ENCODE measurements around the gene EPB41. TPM values are rescaled to one million over a fixed set of nuclear protein-coding genes. Genes with fewer than 3 reads are reported as not detected.

EPB41 gene
- total and polyA plus RNA-seq, 2 of the 8 experiments (the other 6 are each of a cell fraction or from before 2014, with no cell fraction given), result 36.7 to 109 TPM

DNA sequence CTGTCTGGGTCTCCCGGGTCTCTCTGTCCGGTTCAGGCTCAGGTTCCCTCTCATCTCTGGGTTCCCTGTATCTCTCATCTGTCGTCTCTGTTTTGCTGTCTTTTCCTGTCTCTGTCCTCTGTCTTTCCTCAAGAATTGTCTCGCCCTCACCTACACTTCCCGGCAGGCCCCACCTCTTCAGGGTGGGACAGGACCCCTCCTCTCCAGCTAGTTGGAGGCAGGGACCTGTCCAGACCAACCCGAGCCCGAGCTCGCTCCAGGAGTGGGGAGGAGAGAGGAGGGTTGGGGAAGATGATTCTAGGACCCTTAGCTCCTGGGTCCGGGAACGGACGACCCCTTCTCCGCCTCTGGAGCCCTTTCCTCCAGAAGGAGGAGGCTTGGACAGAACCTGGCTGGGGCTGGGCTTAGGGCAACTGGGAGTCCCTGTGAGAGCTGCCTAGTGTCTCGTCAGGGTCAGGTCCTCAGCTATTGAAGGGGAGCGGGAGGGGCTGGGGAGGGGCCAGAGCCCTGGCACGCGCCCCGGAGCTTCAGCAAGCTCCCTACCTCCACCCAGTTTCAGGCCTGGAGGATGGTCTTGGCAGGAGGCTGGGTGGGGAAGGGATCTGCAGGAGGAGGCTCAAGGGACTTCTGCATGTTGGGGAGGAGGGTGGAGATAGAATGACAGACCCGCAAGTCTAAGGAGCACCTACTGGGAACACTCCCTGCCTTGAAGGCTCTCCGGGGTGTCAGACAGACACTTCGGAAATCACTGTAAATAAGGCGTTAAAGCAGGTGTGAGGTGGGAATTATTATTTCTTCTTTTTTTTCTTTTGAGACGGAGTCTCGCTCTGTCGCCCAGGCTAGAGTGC lies 26.3 kb upstream of the EPB41 start:
- Histone ChIP-seq H2BK120ac (replicated peaks; ENCODE audit: low read depth, low read length) (no peak overlapping the region), H3K18ac (ENCODE audit: extremely low read depth, low read length) (no peak overlapping the region; the same call in 1 of the 2 replicates), H2AK5ac (ENCODE audit: low read depth, low read length) (no peak overlapping the region), H3K4ac (replicated peaks; ENCODE audit: insufficient read length, low read depth, low read length) (no peak overlapping the region), H3K4me3 (ENCODE audit: extremely low read depth in 1 of 4, insufficient read depth in 2 of 4, low read depth in 3 of 4, low read length in 4 of 4) (peak overlapping the region; percentile 76 to 88 (median 76)), H3K79me1 (ENCODE audit: low read depth, low read length) (no peaks in the 10 kb centered on the region), H3K9ac (replicated peaks in 1 of 4; ENCODE audit: extremely low read depth in 1 of 4, low read depth in 3 of 4, low read length in 3 of 4) (no peak overlapping the region), H2BK12ac (ENCODE audit: low read depth, low read length) (no peak overlapping the region), H3K36me3 (ENCODE audit: control insufficient read depth in 2 of 4, insufficient read depth in 4 of 4, low read length in 3 of 4) (no peaks in the 10 kb centered on the region), H4K5ac (ENCODE audit: insufficient read length, low read depth, low read length) (no peak overlapping the region), H3K9me3 (ENCODE audit: insufficient read depth in 2 of 2, low read depth in 1 of 2, low read length in 1 of 2) (no peaks in the 10 kb centered on the region), H2BK5ac (ENCODE audit: low read depth, low read length) (no peak overlapping the region), H3K23me2 (ENCODE audit: low read depth, low read length) (peaks cover 16% of the 10 kb centered on the region; the same call in 1 of the 2 replicates), H3K27ac (ENCODE audit: low read depth, low read length) (no peak overlapping the region), H2BK20ac (ENCODE audit: low read length) (no peak overlapping the region), H3K14ac (ENCODE audit: insufficient read length) (no peak overlapping the region), H3K23ac (ENCODE audit: insufficient read length) (no peak overlapping the region), H3K27me3 (replicated peaks in 1 of 4; ENCODE audit: control insufficient read depth in 3 of 4, extremely low read depth in 1 of 4, insufficient read depth in 3 of 4, low read length in 3 of 4) (peaks cover 0 to 11% (median 6%) of the 10 kb centered on the region in 4 experiments; a peak in 4 of 7 replicates), H3K56ac (replicated peaks; ENCODE audit: insufficient read length, low read depth, low read length) (no peak overlapping the region), H3K79me2 (ENCODE audit: control insufficient read depth in 1 of 2, insufficient read depth in 2 of 2, low read length in 2 of 2) (no peaks in the 10 kb centered on the region), H3K4me2 (ENCODE audit: insufficient read depth in 1 of 2, low read depth in 2 of 2, low read length in 2 of 2) (peak overlapping the region; percentile 84 to 91), H3K4me1 (replicated peaks in 1 of 4; ENCODE audit: control insufficient read depth in 3 of 4, insufficient read depth in 4 of 4, low read length in 3 of 4) (peaks cover 18 to 26% (median 22%) of the 10 kb centered on the region in 4 experiments), H4K20me1 (replicated peaks in 1 of 2; ENCODE audit: control insufficient read depth in 1 of 2, insufficient read depth in 2 of 2, low read length in 2 of 2) (no peaks in the 10 kb centered on the region), H2BK15ac (ENCODE audit: low read length) (no peak overlapping the region), H4K8ac (ENCODE audit: extremely low read depth, insufficient read depth, low read length) (no peak overlapping the region), H2AFZ (ENCODE audit: low read length) (peak overlapping the region; percentile 3; the same call in 1 of the 2 replicates), H4K91ac (replicated peaks; ENCODE audit: insufficient read length, low read length) (no peak overlapping the region)
- peak; percentile 39 for FAIRE-seq
- 24% methylated on average over 21 of the region's 24 CpGs; no CpG with 5 or more reads in 1 of the 2 experiments for WGBS, 2 experiments (ENCODE audit: extremely low coverage in 1 of 2, insufficient coverage in 1 of 2, insufficient read length in 1 of 2, insufficient replicate concordance in 2 of 2, low coverage in 1 of 2, low lambda C conversion rate in 2 of 2, missing lambda C conversion rate in 1 of 2)
- peak in 1 of 2 experiments; percentile 77 for DNase-seq (ENCODE audit: low read depth in 1 of 2, low spot score in 2 of 2)
- CTCF ChIA-PET (ENCODE audit: partially characterized antibody), result interaction anchor here (0.7 to 12.1 kb wide), 13 partner anchors 9 to 312 kb away, joined by 3 to 130 read pairs (median 3); no protein-coding TSS in a partner anchor
- POLR2A ChIA-PET (ENCODE audit: partially characterized antibody), result interaction anchor here (0.6 to 1.9 kb wide), 13 partner anchors 9 to 299 kb away, joined by 3 to 7 read pairs (median 3); partner anchors contain the start of gene SRSF4
- TF ChIP-seq, protein P1, sequence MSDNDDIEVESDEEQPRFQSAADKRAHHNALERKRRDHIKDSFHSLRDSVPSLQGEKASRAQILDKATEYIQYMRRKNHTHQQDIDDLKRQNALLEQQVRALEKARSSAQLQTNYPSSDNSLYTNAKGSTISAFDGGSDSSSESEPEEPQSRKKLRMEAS (IDR thresholded peaks at IDR 0.05), result 0 out of 2 replicates have a peak, but pooled peaks have one; percentile 22
- TF ChIP-seq SAP30 (IDR thresholded peaks at IDR 0.05; ENCODE audit: insufficient read depth, insufficient replicate concordance, low read length) (peak; percentile 57), RXRA (IDR thresholded peaks at IDR 0.05; ENCODE audit: insufficient read depth, low read depth, low read length) (no peak), SIX5 (IDR thresholded peaks at IDR 0.05; ENCODE audit: low read depth, low read length) (no peak), GTF2F1 (IDR thresholded peaks at IDR 0.05; ENCODE audit: borderline replicate concordance, low read depth, low read length) (no peak), HDAC2 (IDR thresholded peaks at IDR 0.05; ENCODE audit: borderline replicate concordance in 1 of 2, low read depth in 2 of 2, low read length in 2 of 2) (0 out of 4 replicates have a peak, but pooled peaks of 1 of the 2 experiments have one; percentile 19), PHF8 (conservative IDR thresholded peaks at IDR 0.05; ENCODE audit: low read depth, low read length) (no peak), SP2 (IDR thresholded peaks at IDR 0.05; ENCODE audit: low read length) (no peak)
- TF ChIP-seq, protein P2, sequence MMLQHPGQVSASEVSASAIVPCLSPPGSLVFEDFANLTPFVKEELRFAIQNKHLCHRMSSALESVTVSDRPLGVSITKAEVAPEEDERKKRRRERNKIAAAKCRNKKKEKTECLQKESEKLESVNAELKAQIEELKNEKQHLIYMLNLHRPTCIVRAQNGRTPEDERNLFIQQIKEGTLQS (IDR thresholded peaks at IDR 0.05; ENCODE audit: insufficient read depth, low read depth, low read length), result no peak
